Measurements from ENCODE around the gene EIF5A.

DNA sequence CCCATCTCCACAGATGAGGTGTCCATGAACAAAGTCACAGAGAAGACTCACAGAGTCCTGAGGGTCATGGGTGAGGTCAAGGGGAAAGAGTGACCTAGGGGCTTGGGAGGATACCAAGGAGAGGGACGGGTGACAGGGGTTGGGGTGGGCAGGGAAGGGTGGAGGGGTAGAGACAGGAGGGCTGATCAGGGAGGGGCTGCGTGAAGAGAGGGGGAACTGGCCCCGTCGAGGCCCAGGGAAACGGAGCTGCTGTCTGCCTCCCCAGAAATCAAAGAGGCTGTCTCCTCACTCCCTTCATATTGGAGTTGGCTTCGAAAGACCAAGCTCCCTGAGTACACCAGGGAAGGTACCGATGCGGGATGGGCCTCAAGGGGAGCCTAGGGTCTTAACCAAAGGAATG is 48.1 kb downstream of the EIF5A start:
- no peak for TF ChIP-seq CTCF (conservative IDR thresholded peaks at IDR 0.05; ENCODE audit: low read depth, low read length)
- no peak for TF ChIP-seq EZH2 (IDR thresholded peaks at IDR 0.05; ENCODE audit: low read length, unreplicated experiment)
